ENCODE data around the gene PRKCB. TPM values are rescaled to one million over a fixed set of nuclear protein-coding genes. Genes with fewer than 3 reads are reported as not detected.

PRKCB gene
- total and polyA plus RNA-seq, 2 experiments from 2014 or later = 0.70 to 0.92 TPM

GRCh38 chr16:24156777-24157176, 321.0 kb downstream of the PRKCB start:
- no peaks in the 10 kb centered on the region for H4K20me1 ChIP-seq (ENCODE audit: insufficient read depth, poor library complexity, severe bottlenecking)
- H3K79me2 ChIP-seq = no peaks in the 10 kb centered on the region
- H3K36me3 ChIP-seq (replicated peaks; ENCODE audit: insufficient read depth, low read depth) = no peaks in the 10 kb centered on the region
- no peaks in the 10 kb centered on the region for H3K9me2 ChIP-seq (replicated peaks; ENCODE audit: insufficient read depth)
- H3K9me3 ChIP-seq (ENCODE audit: low read depth) = no peaks in the 10 kb centered on the region
- H3K27me3 ChIP-seq = peaks cover 4% of the 10 kb centered on the region
- no peak overlapping the region for H2AFZ ChIP-seq
- no peaks in the 10 kb centered on the region for H3K4me1 ChIP-seq (ENCODE audit: insufficient read depth)
- no peak overlapping the region for H3K27ac ChIP-seq
- WGBS (ENCODE audit: low lambda C conversion rate, missing lambda C conversion rate) = 90% methylated on average over 1 of the region's 1 CpG
- TF ChIP-seq EZH2phosphoT487 (IDR thresholded peaks at IDR 0.05; ENCODE audit: low read depth, severe bottlenecking, unreplicated experiment) = no peak
- TF ChIP-seq EZH2 (IDR thresholded peaks at IDR 0.05; ENCODE audit: borderline replicate concordance) = no peak
- no peak for TF ChIP-seq CTCF (IDR thresholded peaks at IDR 0.05; ENCODE audit: poor library complexity)
- no peak overlapping the region for H3K4me3 ChIP-seq
- no peak for DNase-seq (ENCODE audit: low spot score)
- no peak overlapping the region for H3K4me2 ChIP-seq

- no peaks in the 10 kb centered on the region for H3K79me2 ChIP-seq
- H3K4me2 ChIP-seq = no peak overlapping the region
- no peaks in the 10 kb centered on the region for H3K9me3 ChIP-seq (ENCODE audit: low read depth)
- H3K36me3 ChIP-seq (replicated peaks; ENCODE audit: insufficient read depth, low read depth) = no peaks in the 10 kb centered on the region
- no peak for DNase-seq (ENCODE audit: low spot score)
- TF ChIP-seq CTCF (IDR thresholded peaks at IDR 0.05; ENCODE audit: poor library complexity) (no peak), EZH2 (IDR thresholded peaks at IDR 0.05; ENCODE audit: borderline replicate concordance) (no peak), EZH2phosphoT487 (IDR thresholded peaks at IDR 0.05; ENCODE audit: low read depth, severe bottlenecking, unreplicated experiment) (no peak)
- H3K9me2 ChIP-seq (replicated peaks; ENCODE audit: insufficient read depth) = no peaks in the 10 kb centered on the region
- no peak overlapping the region for H3K27ac ChIP-seq
- H3K27me3 ChIP-seq = peaks cover 10% of the 10 kb centered on the region
- H3K4me1 ChIP-seq (ENCODE audit: insufficient read depth) = no peaks in the 10 kb centered on the region
- H4K20me1 ChIP-seq (ENCODE audit: insufficient read depth, poor library complexity, severe bottlenecking) = no peaks in the 10 kb centered on the region
- no peak overlapping the region for H3K4me3 ChIP-seq
- 27% methylated on average over 3 of the region's 3 CpGs for WGBS (ENCODE audit: low lambda C conversion rate, missing lambda C conversion rate)
- no peak overlapping the region for H2AFZ ChIP-seq
Observed at GRCh38 chr16:24163935-24164334, 328.2 kb downstream of the PRKCB start.

GRCh38 chr16:24164416-24164815, 328.6 kb downstream of the PRKCB start:
- H3K27ac ChIP-seq = no peak overlapping the region
- DNase-seq (ENCODE audit: low spot score) = no peak
- H4K20me1 ChIP-seq (ENCODE audit: insufficient read depth, poor library complexity, severe bottlenecking) = no peaks in the 10 kb centered on the region
- no peak for TF ChIP-seq EZH2 (IDR thresholded peaks at IDR 0.05; ENCODE audit: borderline replicate concordance)
- TF ChIP-seq CTCF (IDR thresholded peaks at IDR 0.05; ENCODE audit: poor library complexity) = no peak
- H3K9me3 ChIP-seq (ENCODE audit: low read depth) = no peaks in the 10 kb centered on the region
- no peak overlapping the region for H3K4me2 ChIP-seq
- no peak overlapping the region for H3K4me3 ChIP-seq
- WGBS (ENCODE audit: low lambda C conversion rate, missing lambda C conversion rate) = 64% methylated on average over 8 of the region's 8 CpGs
- peaks cover 10% of the 10 kb centered on the region for H3K27me3 ChIP-seq
- no peaks in the 10 kb centered on the region for H3K36me3 ChIP-seq (replicated peaks; ENCODE audit: insufficient read depth, low read depth)
- H2AFZ ChIP-seq = no peak overlapping the region
- H3K79me2 ChIP-seq = no peaks in the 10 kb centered on the region
- no peaks in the 10 kb centered on the region for H3K9me2 ChIP-seq (replicated peaks; ENCODE audit: insufficient read depth)
- H3K4me1 ChIP-seq (ENCODE audit: insufficient read depth) = no peaks in the 10 kb centered on the region

- Histone ChIP-seq H3K27me3 (peaks cover 10% of the 10 kb centered on the region), H3K4me2 (no peak overlapping the region), H3K4me1 (ENCODE audit: insufficient read depth) (no peaks in the 10 kb centered on the region), H4K20me1 (ENCODE audit: insufficient read depth, poor library complexity, severe bottlenecking) (no peaks in the 10 kb centered on the region), H3K9me2 (replicated peaks; ENCODE audit: insufficient read depth) (no peaks in the 10 kb centered on the region), H3K4me3 (no peak overlapping the region), H3K79me2 (no peaks in the 10 kb centered on the region), H3K36me3 (replicated peaks; ENCODE audit: insufficient read depth, low read depth) (no peaks in the 10 kb centered on the region), H2AFZ (no peak overlapping the region), H3K9me3 (ENCODE audit: low read depth) (no peaks in the 10 kb centered on the region), H3K27ac (no peak overlapping the region)
- TF ChIP-seq CTCF (IDR thresholded peaks at IDR 0.05; ENCODE audit: poor library complexity) (no peak), EZH2 (IDR thresholded peaks at IDR 0.05; ENCODE audit: borderline replicate concordance) (no peak), EZH2phosphoT487 (IDR thresholded peaks at IDR 0.05; ENCODE audit: low read depth, severe bottlenecking, unreplicated experiment) (no peak)
- no peak for DNase-seq (ENCODE audit: low spot score)
- 88% methylated on average over 3 of the region's 3 CpGs for WGBS (ENCODE audit: low lambda C conversion rate, missing lambda C conversion rate)
Observed at GRCh38 chr16:24165273-24165672, 329.5 kb downstream of the PRKCB start.
